ENCODE data around the gene ABCD3.
A peak's percentile ranks its signal among the peaks of the same experiment; 100 is the strongest.

ABCD3 gene

GRCh38 chr1:94543001-94543400 lies 124.8 kb downstream of the ABCD3 start:
- Histone ChIP-seq H3K4me3 (ENCODE audit: low read depth, low read length) (no peak overlapping the region), H3K9me3 (ENCODE audit: control insufficient read depth, insufficient read depth, low read depth, low read length) (no peaks in the 10 kb centered on the region), H3K27ac (ENCODE audit: extremely low read depth, low read depth, low read length) (no peak overlapping the region), H3K36me3 (ENCODE audit: control insufficient read depth in 2 of 2, insufficient read depth in 1 of 2, low read length in 2 of 2) (peaks cover 0 to 16% of the 10 kb centered on the region in 2 experiments; a peak in 1 of 3 replicates), H3K4me1 (ENCODE audit: control insufficient read depth, insufficient read depth, low read length) (peaks cover 4% of the 10 kb centered on the region; the same call in 1 of the 2 replicates)
- ChIA-PET CTCF (interaction anchor here (0.6 to 1.6 kb wide), 4 partner anchors 17 to 172 kb away, joined by 3 read pairs; no protein-coding TSS in a partner anchor), POLR2A (no interaction called here)
- no peak for TF ChIP-seq ZSCAN23 (tag by site-specific recombination; IDR thresholded peaks at IDR 0.05)
- TF ChIP-seq PRDM1 (tag by site-specific recombination; IDR thresholded peaks at IDR 0.05) = 0 out of 2 replicates have a peak, but pooled peaks have one; percentile 16

- no peak for TF ChIP-seq ZNF629 (tag by site-specific recombination; IDR thresholded peaks at IDR 0.05)
- TF ChIP-seq ZBTB49 (tag by site-specific recombination; IDR thresholded peaks at IDR 0.05; ENCODE audit: low read depth) = no peak
- no peak for TF ChIP-seq ZNF670 (tag by site-specific recombination; IDR thresholded peaks at IDR 0.05; ENCODE audit: low read depth)
- H3K36me3 ChIP-seq (ENCODE audit: control insufficient read depth in 2 of 2, insufficient read depth in 1 of 2, low read length in 2 of 2) = peaks cover 0 to 9% of the 10 kb centered on the region in 2 experiments; a peak in 1 of 3 replicates
- ChIA-PET POLR2A (no interaction called here), CTCF (no interaction called here)
- H3K4me3 ChIP-seq (ENCODE audit: low read depth, low read length) = no peak overlapping the region
- H3K9me3 ChIP-seq (ENCODE audit: control insufficient read depth, insufficient read depth, low read depth, low read length) = no peaks in the 10 kb centered on the region
- H3K27ac ChIP-seq (ENCODE audit: extremely low read depth, low read depth, low read length) = no peak overlapping the region
- H3K4me1 ChIP-seq (ENCODE audit: control insufficient read depth, insufficient read depth, low read length) = peaks cover 4% of the 10 kb centered on the region; the same call in 1 of the 2 replicates
Measured at GRCh38 chr1:94543893-94544635, 125.9 kb downstream of the ABCD3 start.

GRCh38 chr1:94544706-94545490 lies 126.7 kb downstream of the ABCD3 start:
- Histone ChIP-seq H3K4me1 (ENCODE audit: control insufficient read depth, insufficient read depth, low read length) (peaks cover 4% of the 10 kb centered on the region; the same call in 1 of the 2 replicates), H3K36me3 (ENCODE audit: control insufficient read depth in 2 of 2, insufficient read depth in 1 of 2, low read length in 2 of 2) (peaks cover 0 to under 1% of the 10 kb centered on the region in 2 experiments; a peak in 1 of 3 replicates), H3K4me3 (ENCODE audit: low read depth, low read length) (no peak overlapping the region), H3K9me3 (ENCODE audit: control insufficient read depth, insufficient read depth, low read depth, low read length) (no peaks in the 10 kb centered on the region), H3K27ac (ENCODE audit: extremely low read depth, low read depth, low read length) (no peak overlapping the region)
- ChIA-PET POLR2A (no interaction called here), CTCF (no interaction called here)
- TF ChIP-seq ZNF555 (tag by site-specific recombination; conservative IDR thresholded peaks at IDR 0.05) (no peak), ZNF626 (tag by site-specific recombination; IDR thresholded peaks at IDR 0.05) (no peak)

GRCh38 chr1:94549706-94550105 lies 131.5 kb downstream of the ABCD3 start:
- H3K9me3 ChIP-seq (ENCODE audit: control insufficient read depth, insufficient read depth, low read depth, low read length) = no peaks in the 10 kb centered on the region
- H3K4me3 ChIP-seq (ENCODE audit: low read depth, low read length) = no peak overlapping the region
- no peaks in the 10 kb centered on the region for H3K36me3 ChIP-seq (ENCODE audit: control insufficient read depth in 2 of 2, insufficient read depth in 1 of 2, low read length in 2 of 2)
- POLR2A ChIA-PET = no interaction called here
- peaks cover 10% of the 10 kb centered on the region for H3K4me1 ChIP-seq (ENCODE audit: control insufficient read depth, insufficient read depth, low read length)
- TF ChIP-seq OSR2 (tag by site-specific recombination; IDR thresholded peaks at IDR 0.05) = no peak
- CTCF ChIA-PET = interaction anchor here (0.7 to 1.2 kb wide), 4 partner anchors 9 to 494 kb away, joined by 3 to 5 read pairs (median 4); no protein-coding TSS in a partner anchor
- no peak overlapping the region for H3K27ac ChIP-seq (ENCODE audit: extremely low read depth, low read depth, low read length)

- no peaks in the 10 kb centered on the region for H3K36me3 ChIP-seq (ENCODE audit: control insufficient read depth in 2 of 2, insufficient read depth in 1 of 2, low read length in 2 of 2)
- H3K4me1 ChIP-seq (ENCODE audit: control insufficient read depth, insufficient read depth, low read length) = peaks cover 10% of the 10 kb centered on the region
- CTCF ChIA-PET = interaction anchor here (0.5 kb wide), 1 partner anchor 41 kb away, joined by 3 read pairs; no protein-coding TSS in a partner anchor
- no peak overlapping the region for H3K4me3 ChIP-seq (ENCODE audit: low read depth, low read length)
- TF ChIP-seq ZNF202 (tag by site-specific recombination; IDR thresholded peaks at IDR 0.05; ENCODE audit: borderline replicate concordance) (no peak), ZSCAN23 (tag by site-specific recombination; IDR thresholded peaks at IDR 0.05) (no peak), ZNF223 (tag by site-specific recombination; IDR thresholded peaks at IDR 0.05) (no peak), ZNF37A (tag by site-specific recombination; IDR thresholded peaks at IDR 0.05) (no peak), ZNF248 (tag by site-specific recombination; IDR thresholded peaks at IDR 0.05) (no peak), ZFP41 (tag by site-specific recombination; IDR thresholded peaks at IDR 0.05; ENCODE audit: borderline replicate concordance) (no peak), MZF1 (tag by site-specific recombination; IDR thresholded peaks at IDR 0.05; ENCODE audit: borderline replicate concordance) (no peak), ZNF341 (tag by site-specific recombination; IDR thresholded peaks at IDR 0.05; ENCODE audit: low read depth) (no peak), ZNF266 (tag by site-specific recombination; IDR thresholded peaks at IDR 0.05; ENCODE audit: low read depth) (no peak), MYNN (tag by site-specific recombination; IDR thresholded peaks at IDR 0.05; ENCODE audit: borderline replicate concordance) (no peak), ZNF555 (tag by site-specific recombination; conservative IDR thresholded peaks at IDR 0.05) (no peak), ZNF629 (tag by site-specific recombination; IDR thresholded peaks at IDR 0.05) (no peak), ZIC2 (tag by site-specific recombination; IDR thresholded peaks at IDR 0.05) (no peak)
- POLR2A ChIA-PET = interaction anchor here (1.2 kb wide), 1 partner anchor 12 kb away, joined by 3 read pairs; no protein-coding TSS in a partner anchor
- H3K9me3 ChIP-seq (ENCODE audit: control insufficient read depth, insufficient read depth, low read depth, low read length) = no peaks in the 10 kb centered on the region
- H3K27ac ChIP-seq (ENCODE audit: extremely low read depth, low read depth, low read length) = no peak overlapping the region
Measured at GRCh38 chr1:94550396-94550795, 132.2 kb downstream of the ABCD3 start.
